HCT116 (cell line): ENCODE results near the gene TMEM14B. TPM values are rescaled to one million over a fixed set of nuclear protein-coding genes. Genes with fewer than 3 reads are reported as not detected.

Experiments used
- ATAC-seq: fragments of 200-7000 bp; cut with Tn5 transposase; 2 replicates; pipeline ENCODE4 v1.9.1; 2020; ENCODE audit warnings: mild to moderate bottlenecking, moderate library complexity
- BruUV-seq: library from RNA; stranded (reverse); fragments of 400-500 nt; replicated peaks from 2 replicates; lab custom pipeline; 2021; lab: Mats Ljungman, UMichigan
- CTCF ChIA-PET: fragments of 300-600 bp; sonication (Branson Sonifier 250); formaldehyde crosslinking; loops from one replicate; lab custom pipeline; 2021; ENCODE audit warnings: antibody characterized with exemption; lab: Charles Lee
- POLR2A ChIA-PET: fragments of 300-600, 350-600 bp; sonication (Branson Sonifier 250); formaldehyde crosslinking; loops from one replicate; lab custom pipeline; 2021; ENCODE audit warnings: antibody characterized with exemption; lab: Charles Lee
- RAD21 ChIA-PET, 2 experiments: fragments of 300-600 bp; sonication (Branson Sonifier 250); formaldehyde crosslinking; loops; one replicate each; lab custom pipeline; 2023; ENCODE audit warnings: low total read pairs in 2 of 2; ENCODE audit not compliant: uncharacterized antibody in 2 of 2, unreplicated experiment in 2 of 2, low non-redundant PET in 1 of 2; lab: Charles Lee
- DNase-seq: peaks from one replicate; pipeline ENCODE4 v3.0.0-alpha.2; 2010; ENCODE audit warnings: low read depth, low spot score
- H2AFZ ChIP-seq: fragments of 200-600 bp; shearing (Covaris generic), sonication (generic); 2 replicates; pipeline ENCODE4 v1.6.1; 2017; ENCODE audit warnings: low read depth, mixed run types, mixed read lengths, antibody characterized with exemption, low read length; ENCODE audit not compliant: poor library complexity, severe bottlenecking
- H3K27ac ChIP-seq: 2 replicates; pipeline ENCODE4 v1.5.1; 2012; ENCODE audit warnings: low read depth, low read length
- H3K27me3 ChIP-seq: fragments of 200-600 bp; sonication (generic); 2 replicates; pipeline ENCODE4 v1.6.1; 2016; ENCODE audit warnings: mixed run types, low read length, mixed read lengths; ENCODE audit not compliant: insufficient read depth
- H3K36me3 ChIP-seq, 2 experiments: fragments of 200-500 bp in 1 of 2; fragments of 200-600 bp in 1 of 2; sonication (Bioruptor generic) in 1 of 2; sonication (generic) in 1 of 2; 2 replicates each; pipeline versions ENCODE4 v1.5.1 to v1.6.1; 2014 to 2016; ENCODE audit warnings: low read length in 2 of 2, inconsistent platforms in 1 of 2, mixed read lengths in 1 of 2, mixed run types in 1 of 2; ENCODE audit not compliant: insufficient read depth in 2 of 2, control insufficient read depth in 1 of 2
- H3K4me1 ChIP-seq, 2 experiments: fragments of 200-600 bp in 1 of 2; sonication (generic) in 1 of 2; 2 replicates each; pipeline versions ENCODE4 v1.5.1 to v1.6.1; 2012 to 2017; ENCODE audit warnings: low read length in 2 of 2, inconsistent platforms in 1 of 2, mild to moderate bottlenecking in 1 of 2, mixed read lengths in 1 of 2, mixed run types in 1 of 2, moderate library complexity in 1 of 2; ENCODE audit not compliant: insufficient read depth in 2 of 2, control insufficient read depth in 1 of 2
- H3K4me2 ChIP-seq: fragments of 200-600 bp; sonication (generic); 2 replicates; pipeline ENCODE4 v1.6.1; 2017; ENCODE audit warnings: mixed run types, low read length, mixed read lengths
- H3K4me3 ChIP-seq, 2 experiments: fragments of 200-600 bp in 1 of 2; sonication (generic) in 1 of 2; replicated peaks in 1 of 2; 2 replicates each; pipeline ENCODE4 v1.5.1; 2011 to 2016; ENCODE audit warnings: low read length in 2 of 2, control low read depth in 1 of 2, low read depth in 1 of 2, mild to moderate bottlenecking in 1 of 2, mixed read lengths in 1 of 2, mixed run types in 1 of 2
- H3K79me2 ChIP-seq: fragments of 200-600 bp; sonication (generic); 2 replicates; pipeline ENCODE4 v1.6.1; 2017; ENCODE audit warnings: mild to moderate bottlenecking, mixed run types, low read length, moderate library complexity, mixed read lengths; ENCODE audit not compliant: insufficient read depth
- H3K9ac ChIP-seq: fragments of 200-600 bp; sonication (generic); 2 replicates; pipeline ENCODE4 v1.6.1; 2016; ENCODE audit warnings: low read length, mixed read lengths
- H3K9me2 ChIP-seq: fragments of 200-600 bp; sonication (generic), shearing (Covaris generic); 2 replicates; pipeline ENCODE4 v1.6.1; 2017; ENCODE audit warnings: mixed run types, mild to moderate bottlenecking, moderate library complexity; ENCODE audit not compliant: insufficient read depth
- H3K9me3 ChIP-seq, 2 experiments: fragments of 200-500 bp in 1 of 2; fragments of 200-600 bp in 1 of 2; sonication (Bioruptor generic) in 1 of 2; sonication (generic) in 1 of 2; 2 replicates each; pipeline ENCODE4 v1.6.1; 2014 to 2017; ENCODE audit warnings: low read length in 2 of 2, mixed read lengths in 2 of 2, inconsistent platforms in 1 of 2, low read depth in 1 of 2, mild to moderate bottlenecking in 1 of 2, mixed run types in 1 of 2, moderate library complexity in 1 of 2; ENCODE audit not compliant: control insufficient read depth in 1 of 2, insufficient read depth in 1 of 2
- H4K20me1 ChIP-seq: fragments of 200-600 bp; sonication (generic), shearing (Covaris generic); 2 replicates; pipeline ENCODE4 v1.6.1; 2017; ENCODE audit warnings: mixed run types, mild to moderate bottlenecking, moderate library complexity; ENCODE audit not compliant: insufficient read depth
- CBX3 ChIP-seq: IDR thresholded peaks from 2 replicates; pipeline ENCODE4 v1.6.1; 2012; ENCODE audit warnings: low read depth
- CEBPB ChIP-seq: IDR thresholded peaks from 2 replicates; pipeline ENCODE4 v1.6.1; 2012; ENCODE audit warnings: low read depth
- EGR1 ChIP-seq: IDR thresholded peaks from 2 replicates; pipeline ENCODE4 v1.6.1; 2012; ENCODE audit warnings: low read depth
- ELF1 ChIP-seq: IDR thresholded peaks from 2 replicates; pipeline ENCODE4 v1.6.1; 2012; ENCODE audit warnings: low read depth, borderline replicate concordance
- EZH2 ChIP-seq: fragments of 200-600 bp; sonication (generic); IDR thresholded peaks from 2 replicates; pipeline ENCODE4 v1.6.1; 2017; ENCODE audit warnings: antibody characterized with exemption, mixed run types
- EZH2phosphoT487 ChIP-seq: fragments of 200-600 bp; IDR thresholded peaks from 2 replicates; pipeline ENCODE4 v1.6.1; 2018; ENCODE audit warnings: antibody characterized with exemption, borderline replicate concordance
- FOSL1 ChIP-seq: IDR thresholded peaks from 2 replicates; pipeline ENCODE4 v1.6.1; 2012; ENCODE audit warnings: low read depth
- JUND ChIP-seq: IDR thresholded peaks from 2 replicates; pipeline ENCODE4 v1.6.1; 2012
- RAD21 ChIP-seq: IDR thresholded peaks from 2 replicates; pipeline ENCODE4 v1.6.1; 2012; ENCODE audit warnings: low read depth, mild to moderate bottlenecking
- SIN3A ChIP-seq: IDR thresholded peaks from 2 replicates; pipeline ENCODE4 v1.6.1; 2012; ENCODE audit warnings: low read depth
- SP1 ChIP-seq: IDR thresholded peaks from 2 replicates; pipeline ENCODE4 v1.6.1; 2012; ENCODE audit warnings: low read depth
- TCF7L2 ChIP-seq: IDR thresholded peaks from 2 replicates; pipeline ENCODE4 v1.7.0; 2011; ENCODE audit warnings: borderline replicate concordance, inconsistent platforms; ENCODE audit not compliant: insufficient read depth, insufficient read length; ENCODE audit errors: extremely low read depth
- ZNF274 ChIP-seq: fragments of 200-500 bp; sonication (Bioruptor generic); IDR thresholded peaks from 2 replicates; pipeline ENCODE4 v1.6.1; 2014; ENCODE audit warnings: mild to moderate bottlenecking, low read depth, low read length, inconsistent platforms
- intact Hi-C: fragments of 100-400 bp; cut with micrococcal nuclease; formaldehyde crosslinking; loops from 2 replicates; pipeline ENCODE4 v1.10.0; 2022
- total RNA-seq: library from RNA; stranded (reverse); gene quantifications from one replicate; pipeline ENCODE4 v1.2.1, GENCODE V29; 2021; ENCODE audit not compliant: unreplicated experiment
- TF ChIP-seq, protein P1 (sequence below): IDR thresholded peaks from 2 replicates; pipeline ENCODE4 v1.6.1; 2012

Gene TMEM14B
- total RNA-seq, 1 experiment from 2014 or later, result 83.6 TPM

DNA sequence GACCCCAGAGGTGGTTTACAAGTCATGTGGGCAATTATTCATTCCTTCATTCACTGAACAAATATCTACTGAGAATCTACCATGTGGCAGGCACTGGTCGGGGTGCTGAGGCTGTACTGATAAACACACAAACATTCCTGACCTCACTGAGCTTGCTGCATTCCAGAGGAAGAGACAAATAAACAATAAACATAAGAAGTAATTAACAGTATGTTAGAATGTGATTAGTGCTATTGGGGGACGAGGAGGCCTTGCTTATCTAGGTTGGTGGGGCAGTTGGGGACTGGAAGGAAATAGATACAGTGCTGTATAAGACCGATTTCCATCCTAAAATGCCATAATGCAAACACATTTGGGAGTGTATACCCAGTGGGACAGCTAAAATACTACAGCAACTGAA, 46.6 kb downstream of the TMEM14B start:
- RAD21 ChIA-PET, result no interaction called here
- intact Hi-C loops, result no loop called here
- H3K9me2 ChIP-seq, result no peaks in the 10 kb centered on the region

GRCh38 chr6:10800810-10801209, 53.2 kb downstream of the TMEM14B start:
- Histone ChIP-seq H3K9me2 (no peaks in the 10 kb centered on the region), H3K4me2 (no peak overlapping the region), H3K27me3 (no peaks in the 10 kb centered on the region), H3K27ac (no peak overlapping the region), H4K20me1 (no peaks in the 10 kb centered on the region), H2AFZ (no peak overlapping the region), H3K9ac (no peak overlapping the region), H3K9me3 (no peaks in the 10 kb centered on the region), H3K79me2 (no peaks in the 10 kb centered on the region), H3K36me3 (no peaks in the 10 kb centered on the region), H3K4me3 (no peak overlapping the region), H3K4me1 (peaks cover 6 to 7% of the 10 kb centered on the region in 2 experiments; a peak in 3 of 4 replicates)
- DNase-seq, result peak; percentile 4
- BruUV-seq, result no TSS peak
- peak; percentile 65 for ATAC-seq
- TF ChIP-seq, protein P1, sequence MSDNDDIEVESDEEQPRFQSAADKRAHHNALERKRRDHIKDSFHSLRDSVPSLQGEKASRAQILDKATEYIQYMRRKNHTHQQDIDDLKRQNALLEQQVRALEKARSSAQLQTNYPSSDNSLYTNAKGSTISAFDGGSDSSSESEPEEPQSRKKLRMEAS, result no peak
- 0 out of 2 replicates have a peak, but pooled peaks have one; percentile 13 for TF ChIP-seq JUND
- intact Hi-C loops, result loop anchor here (1.0 to 5.0 kb wide), 3 partner anchors 109 to 323 kb away; partner anchors contain the start of genes C6orf52 and PAK1IP1
- POLR2A ChIA-PET, result no interaction called here
- RAD21 ChIA-PET, result interaction anchor here in 1 of 2 experiments (0.6 to 0.9 kb wide), 2 partner anchors 290 to 322 kb away, joined by 3 read pairs; no protein-coding TSS in a partner anchor
- CTCF ChIA-PET, result interaction anchor here (0.6 to 3.7 kb wide), 6 partner anchors 18 to 335 kb away, joined by 4 to 31 read pairs (median 8); no protein-coding TSS in a partner anchor

More for the DNA sequence above, 46.6 kb downstream of the TMEM14B start:
- ATAC-seq (no peak), DNase-seq (no peak)
- H3K79me2 ChIP-seq, result no peaks in the 10 kb centered on the region
- no peaks in the 10 kb centered on the region for H3K27me3 ChIP-seq
- POLR2A ChIA-PET, result no interaction called here
- no peak overlapping the region for H3K27ac ChIP-seq
- H3K4me1 ChIP-seq, result no peaks in the 10 kb centered on the region
- no peaks in the 10 kb centered on the region for H4K20me1 ChIP-seq
- H3K4me2 ChIP-seq, result no peak overlapping the region
- no peak overlapping the region for H3K9ac ChIP-seq
- no peaks in the 10 kb centered on the region for H3K36me3 ChIP-seq
- no peak overlapping the region for H2AFZ ChIP-seq
- no TSS peak for BruUV-seq
- no peaks in the 10 kb centered on the region for H3K9me3 ChIP-seq
- CTCF ChIA-PET, result no interaction called here
- no peak for TF ChIP-seq SP1
- no peak for TF ChIP-seq EZH2phosphoT487
- no peak for TF ChIP-seq ELF1
- TF ChIP-seq SIN3A, result no peak
- no peak for TF ChIP-seq CBX3
- no peak for TF ChIP-seq EZH2
- TF ChIP-seq EGR1, result no peak
- TF ChIP-seq CEBPB, result no peak
- no peak for TF ChIP-seq ZNF274
- no peak for TF ChIP-seq FOSL1
- no peak for TF ChIP-seq RAD21
- no peak for TF ChIP-seq TCF7L2
- no peak overlapping the region for H3K4me3 ChIP-seq
